ENCODE measurements around the gene ARHGAP20.

The ARHGAP20 gene

GRCh38 chr11:110606415-110606814 is 105.8 kb downstream of the ARHGAP20 start:
- DNase-seq: no peak

- no peak for DNase-seq
These were observed 110.3 kb downstream of the ARHGAP20 start for GRCh38 chr11:110601936-110602335.

- DNase-seq: no peak
These were observed 111.9 kb downstream of the ARHGAP20 start for GRCh38 chr11:110600322-110600721.

DNA sequence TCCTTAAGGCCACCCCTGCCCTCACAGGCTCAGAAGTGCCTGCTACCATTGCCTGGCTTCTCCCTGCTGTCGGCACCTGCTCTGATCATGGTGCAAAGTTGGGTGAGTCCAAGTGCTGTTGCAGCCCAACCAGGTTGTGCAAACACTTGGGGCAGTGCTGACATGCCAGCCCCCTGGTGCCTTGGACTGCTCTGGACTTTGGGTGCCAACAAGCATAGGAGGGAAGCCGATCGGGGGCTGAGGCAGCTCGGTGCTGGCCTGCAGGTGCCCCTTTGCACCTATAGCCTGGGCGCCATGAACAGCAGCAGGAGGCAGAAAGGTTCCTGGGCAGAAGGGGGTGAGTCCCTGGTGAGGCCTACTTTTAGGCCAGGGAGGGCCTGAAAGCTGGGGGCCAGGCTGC is 113.0 kb downstream of the ARHGAP20 start:
- DNase-seq: no peak

GRCh38 chr11:110598725-110599124 is 113.5 kb downstream of the ARHGAP20 start:
- DNase-seq: no peak

GRCh38 chr11:110587972-110588371 is 124.3 kb downstream of the ARHGAP20 start:
- DNase-seq: no peak

- DNase-seq: no peak
These were observed 125.1 kb downstream of the ARHGAP20 start for GRCh38 chr11:110587129-110587528.

DNA sequence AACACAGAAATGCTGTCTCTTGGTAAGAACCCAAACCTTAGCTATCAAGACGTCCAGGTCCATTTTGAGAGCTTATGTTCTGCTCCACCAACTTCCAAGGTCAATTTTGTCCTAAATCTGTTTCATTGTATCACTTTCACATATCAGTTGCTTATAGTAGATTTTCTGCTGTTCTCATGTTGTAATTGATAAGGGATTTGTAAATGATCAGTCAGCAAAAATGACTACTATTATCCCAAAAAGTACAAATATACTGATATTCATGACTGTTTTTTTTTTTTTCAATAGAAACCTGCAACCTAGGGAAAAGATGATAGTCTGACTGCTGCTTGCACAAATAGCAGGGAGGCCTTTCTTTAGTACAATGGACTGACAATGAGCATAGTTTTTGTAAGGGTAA is 128.1 kb downstream of the ARHGAP20 start:
- DNase-seq: no peak

DNA sequence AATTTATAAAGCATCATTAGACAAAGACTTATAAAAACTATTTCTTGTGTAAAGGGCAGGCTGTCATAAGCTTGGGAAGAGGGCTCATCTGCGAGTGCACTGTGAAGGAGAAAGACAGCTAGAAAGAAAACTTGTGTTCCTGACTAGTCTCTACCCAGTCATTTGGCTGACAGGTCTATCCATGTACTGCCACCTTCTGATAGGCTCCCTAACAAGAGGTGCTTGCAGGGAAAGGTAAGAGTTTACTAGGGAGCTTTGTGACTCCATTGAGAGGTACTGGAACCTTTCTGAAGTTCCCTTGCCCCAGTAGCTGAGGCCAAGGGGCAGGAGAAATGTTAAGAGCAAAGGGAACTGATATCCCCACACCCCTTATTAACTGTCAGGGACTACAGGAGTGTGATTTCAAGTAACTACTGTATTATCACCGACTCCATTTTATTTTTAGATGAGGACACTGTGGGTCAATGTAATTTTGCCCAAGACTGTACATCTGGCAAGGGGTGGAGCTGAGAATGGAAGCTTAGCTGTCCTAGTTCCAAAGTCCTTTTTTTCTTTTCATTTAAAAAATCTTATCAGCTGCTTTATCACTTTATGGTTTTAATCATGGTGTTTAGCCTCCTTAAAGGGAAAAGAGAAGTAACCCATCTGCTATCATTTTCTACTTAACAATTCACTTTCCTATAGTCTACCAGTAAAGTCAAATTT is 129.4 kb downstream of the ARHGAP20 start:
- no peak for DNase-seq

- DNase-seq: no peak
These were observed 131.7 kb downstream of the ARHGAP20 start for GRCh38 chr11:110580571-110580970.

- DNase-seq: no peak
These were observed 138.8 kb downstream of the ARHGAP20 start for GRCh38 chr11:110573411-110573810.

DNA sequence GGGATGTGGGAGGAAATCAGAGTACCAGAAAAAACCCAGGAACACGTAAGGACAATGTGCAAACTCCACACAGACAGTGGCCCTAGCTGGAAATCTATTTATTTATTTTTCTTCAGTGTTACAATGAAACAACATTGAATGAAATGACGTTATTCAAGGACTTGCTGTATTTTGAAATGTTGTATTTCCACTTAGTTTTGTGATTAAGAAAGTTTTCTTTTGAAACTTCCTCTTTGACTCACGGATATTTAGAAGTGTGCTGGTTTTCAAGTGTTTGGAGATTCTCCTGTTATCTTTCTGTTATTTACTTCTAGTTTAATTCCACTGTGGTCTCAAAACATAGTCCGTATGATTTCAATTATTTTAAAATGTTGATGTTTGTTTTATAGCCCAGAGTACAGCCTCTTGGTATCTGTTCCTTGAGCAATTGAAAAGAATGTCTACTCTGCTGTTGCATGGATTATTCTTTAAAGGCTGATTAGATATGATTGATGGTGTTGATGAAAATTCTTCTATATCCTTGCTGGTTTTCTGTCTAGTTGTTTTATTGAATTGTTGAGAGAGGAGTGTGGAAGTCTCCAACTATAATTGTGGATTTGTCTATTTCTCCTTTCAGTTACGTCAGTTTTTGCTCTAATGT is 141.0 kb downstream of the ARHGAP20 start:
- no peak for DNase-seq

- DNase-seq: no peak
These were observed 145.7 kb downstream of the ARHGAP20 start for GRCh38 chr11:110566577-110566976.

GRCh38 chr11:110565357-110566336 is 146.6 kb downstream of the ARHGAP20 start:
- DNase-seq: peak; percentile 25

DNA sequence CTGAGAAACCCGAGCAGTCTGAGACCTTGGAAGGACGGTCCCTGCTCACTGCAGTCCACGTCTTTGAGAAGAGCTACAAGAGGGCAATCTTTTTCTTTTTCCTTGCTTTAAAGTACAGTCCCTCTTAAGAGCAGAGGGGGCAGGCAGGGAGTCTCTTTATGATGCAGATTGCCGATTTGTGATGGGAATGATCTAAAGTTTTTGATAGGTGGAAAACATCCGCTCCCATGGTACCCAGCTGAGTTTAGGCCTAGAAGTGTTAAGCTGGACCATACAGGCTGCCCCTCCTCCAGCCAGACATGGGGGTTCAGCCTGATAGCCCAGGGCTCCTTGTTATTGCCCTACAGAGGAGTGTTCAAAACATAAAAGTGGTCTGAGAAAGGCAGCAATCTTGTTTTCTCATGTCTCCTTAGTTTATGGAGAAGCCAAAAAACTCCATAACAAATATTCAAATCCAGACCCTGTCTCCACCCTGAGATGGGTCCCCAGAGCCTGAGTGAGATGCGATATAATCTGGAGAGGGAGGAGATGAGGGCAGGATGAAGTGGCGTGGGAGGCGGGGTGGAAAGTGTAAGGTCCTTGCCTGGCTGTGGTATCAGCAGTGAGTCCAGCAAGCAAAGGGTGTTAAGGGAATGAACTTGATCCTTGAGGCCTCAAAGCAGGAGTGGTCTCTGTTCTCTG is 147.4 kb downstream of the ARHGAP20 start:
- no peak for DNase-seq

GRCh38 chr11:110544779-110545178 is 167.5 kb downstream of the ARHGAP20 start:
- no peak for DNase-seq

DNA sequence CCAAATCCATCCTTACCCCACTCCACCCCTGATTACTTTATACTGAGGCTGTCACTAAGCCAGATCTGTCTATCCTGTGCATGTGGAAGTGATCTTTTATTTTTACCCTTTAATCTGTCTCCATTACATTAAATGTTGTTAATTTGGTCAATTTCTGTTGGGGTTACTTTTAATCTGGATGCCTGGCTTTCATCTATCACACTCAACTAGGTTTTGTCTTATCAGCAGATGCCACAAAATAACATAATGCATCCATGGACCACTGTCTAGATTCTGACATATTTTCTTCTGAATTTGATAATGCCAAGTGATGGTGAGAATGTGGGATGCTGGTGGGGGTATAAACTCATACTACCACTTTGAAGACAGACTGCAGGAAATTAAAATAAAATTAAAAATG is 174.1 kb downstream of the ARHGAP20 start:
- DNase-seq: no peak

DNA sequence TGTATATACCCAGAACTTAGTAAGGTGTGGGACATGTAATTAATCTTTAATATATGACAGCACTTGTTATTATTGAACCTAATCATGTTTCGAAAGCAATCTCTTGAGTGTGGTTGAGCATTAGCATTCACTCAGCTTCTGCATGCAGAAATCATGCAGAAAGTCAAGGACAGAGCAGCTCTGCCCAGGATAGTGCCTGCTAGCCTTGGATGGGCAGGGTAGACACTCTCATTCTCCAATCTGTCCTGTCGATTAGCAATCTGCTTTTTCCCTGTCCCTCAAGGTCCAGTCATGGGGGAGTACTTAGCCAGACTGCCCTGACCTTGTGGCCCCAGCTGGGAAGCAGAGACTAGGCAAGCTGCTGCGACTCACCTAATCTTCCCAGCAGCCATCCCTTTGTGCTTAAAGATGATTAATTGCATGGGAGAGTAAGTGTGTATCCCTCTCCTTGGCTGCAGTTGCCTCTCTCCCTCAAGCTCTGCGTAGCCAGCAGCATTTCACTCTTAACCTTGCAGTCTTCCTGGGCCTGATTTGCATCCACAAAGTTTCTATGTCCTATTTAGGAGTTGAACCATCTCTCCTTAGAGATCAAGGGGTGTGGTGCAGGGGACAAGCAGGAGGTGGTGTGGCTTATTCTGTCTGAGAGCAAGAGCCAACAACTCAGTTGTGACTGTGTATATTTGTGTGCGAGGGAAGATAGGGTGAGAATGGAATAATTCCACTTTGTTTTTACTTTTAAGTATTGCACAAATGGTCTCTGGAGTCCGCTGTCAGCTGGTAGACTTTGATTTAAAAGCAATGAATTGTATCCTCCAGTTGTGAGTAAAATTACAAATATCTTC is 181.1 kb downstream of the ARHGAP20 start:
- DNase-seq: no peak

GRCh38 chr11:110529043-110529442 is 183.2 kb downstream of the ARHGAP20 start:
- no peak for DNase-seq

DNA sequence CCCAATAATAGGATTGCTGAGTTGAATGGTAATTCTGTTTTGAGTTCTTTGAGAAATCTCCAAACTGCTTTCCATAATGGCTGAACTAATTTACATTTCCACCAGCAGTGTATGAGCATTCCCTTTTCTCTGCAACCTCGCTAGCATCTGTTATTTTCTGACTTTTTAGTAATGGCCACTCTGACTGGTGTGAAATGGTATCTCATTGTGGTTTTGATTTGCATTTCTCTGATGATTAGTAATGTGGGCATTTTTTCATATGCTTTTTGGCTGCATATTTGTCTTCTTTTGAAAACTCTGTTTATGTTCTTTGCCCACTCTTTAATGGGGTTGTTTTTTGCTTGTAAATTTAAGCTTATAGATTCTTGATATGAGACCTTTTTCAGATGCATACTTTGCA is 185.1 kb downstream of the ARHGAP20 start:
- no peak for DNase-seq
